GM12872 (cell line): ENCODE data around the gene LSM11.

ENCODE experiments used
- CTCF ChIP-seq: IDR thresholded peaks from 3 replicates; pipeline ENCODE4 v1.5.1; 2011; ENCODE audit warnings: low read depth, mild to moderate bottlenecking, low read length, moderate library complexity; ENCODE audit not compliant: insufficient read depth

The LSM11 gene

GRCh38 chr5:157802736-157803135 is 59.2 kb downstream of the LSM11 start:
- TF ChIP-seq CTCF, result no peak

GRCh38 chr5:157808043-157808442 is 64.5 kb downstream of the LSM11 start:
- TF ChIP-seq CTCF, result no peak
